Measurements from ENCODE around the gene SYNPO.
A peak's percentile ranks its signal among the peaks of the same experiment; 100 is the strongest.

Gene SYNPO

DNA sequence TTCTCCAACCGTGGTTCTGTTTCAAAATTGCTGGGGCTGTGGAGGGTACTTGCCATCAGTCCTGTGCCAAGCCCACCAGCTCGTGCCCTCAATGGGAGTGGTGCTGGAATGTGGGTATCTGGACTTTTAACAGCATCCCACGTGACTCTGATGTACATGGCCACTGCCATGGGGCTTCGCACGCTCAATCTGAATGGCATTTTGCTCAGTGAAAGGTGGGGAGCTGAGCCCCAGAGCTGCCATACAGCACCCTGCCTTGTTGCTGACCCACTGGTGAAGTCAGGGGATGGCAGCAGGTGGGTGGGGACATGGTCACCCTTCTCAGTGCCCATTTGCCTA is 16.6 kb upstream of the SYNPO start:
- TF ChIP-seq, protein P1, sequence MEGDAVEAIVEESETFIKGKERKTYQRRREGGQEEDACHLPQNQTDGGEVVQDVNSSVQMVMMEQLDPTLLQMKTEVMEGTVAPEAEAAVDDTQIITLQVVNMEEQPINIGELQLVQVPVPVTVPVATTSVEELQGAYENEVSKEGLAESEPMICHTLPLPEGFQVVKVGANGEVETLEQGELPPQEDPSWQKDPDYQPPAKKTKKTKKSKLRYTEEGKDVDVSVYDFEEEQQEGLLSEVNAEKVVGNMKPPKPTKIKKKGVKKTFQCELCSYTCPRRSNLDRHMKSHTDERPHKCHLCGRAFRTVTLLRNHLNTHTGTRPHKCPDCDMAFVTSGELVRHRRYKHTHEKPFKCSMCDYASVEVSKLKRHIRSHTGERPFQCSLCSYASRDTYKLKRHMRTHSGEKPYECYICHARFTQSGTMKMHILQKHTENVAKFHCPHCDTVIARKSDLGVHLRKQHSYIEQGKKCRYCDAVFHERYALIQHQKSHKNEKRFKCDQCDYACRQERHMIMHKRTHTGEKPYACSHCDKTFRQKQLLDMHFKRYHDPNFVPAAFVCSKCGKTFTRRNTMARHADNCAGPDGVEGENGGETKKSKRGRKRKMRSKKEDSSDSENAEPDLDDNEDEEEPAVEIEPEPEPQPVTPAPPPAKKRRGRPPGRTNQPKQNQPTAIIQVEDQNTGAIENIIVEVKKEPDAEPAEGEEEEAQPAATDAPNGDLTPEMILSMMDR (conservative IDR thresholded peaks at IDR 0.05; ENCODE audit: low read depth, low read length) = no peak
- no peak for DNase-seq (ENCODE audit: low read depth)
- no peak overlapping the region for H3K4me3 ChIP-seq (ENCODE audit: low read depth, low read length)

- DNase-seq (ENCODE audit: low read depth) = no peak
- H3K4me3 ChIP-seq (ENCODE audit: low read depth, low read length) = peak overlapping the region; percentile 64
Observed at GRCh38 chr5:150624334-150625163, 15.9 kb upstream of the SYNPO start.

GRCh38 chr5:150625164-150625535 is 15.3 kb upstream of the SYNPO start:
- no peak for DNase-seq (ENCODE audit: low read depth)
- H3K4me3 ChIP-seq (ENCODE audit: low read depth, low read length) = peak overlapping the region; percentile 64
- TF ChIP-seq, protein P1 (conservative IDR thresholded peaks at IDR 0.05; ENCODE audit: low read depth, low read length) = no peak

More at GRCh38 chr5:150624334-150625163, 15.9 kb upstream of the SYNPO start:
- TF ChIP-seq, protein P1 (conservative IDR thresholded peaks at IDR 0.05; ENCODE audit: low read depth, low read length) = no peak

GRCh38 chr5:150625831-150626746 is 14.4 kb upstream of the SYNPO start:
- peak overlapping the region; percentile 1 for H3K4me3 ChIP-seq (ENCODE audit: low read depth, low read length)
- TF ChIP-seq, protein P1 (conservative IDR thresholded peaks at IDR 0.05; ENCODE audit: low read depth, low read length) = no peak
- no peak for DNase-seq (ENCODE audit: low read depth)

DNA sequence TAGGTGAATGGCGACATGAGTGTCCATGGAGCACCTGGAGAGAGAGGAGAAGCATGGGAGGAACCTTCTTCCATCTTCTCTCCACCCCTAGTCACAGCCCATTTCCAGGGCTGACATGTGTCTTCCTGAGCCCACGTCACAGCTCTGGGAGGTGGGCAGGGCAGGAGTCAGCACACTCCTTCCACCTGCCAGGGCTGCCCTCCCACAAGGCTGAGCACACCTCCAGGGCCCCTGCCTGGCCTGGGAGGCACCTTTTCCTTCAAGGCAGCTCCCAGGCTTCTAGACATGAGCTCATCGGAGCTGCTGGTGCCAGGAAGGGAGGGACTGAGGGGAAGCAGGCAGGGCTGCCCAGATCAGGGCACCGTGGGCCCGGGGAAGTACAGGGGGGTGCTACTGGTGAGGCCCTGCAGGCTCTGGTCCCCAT is 13.6 kb upstream of the SYNPO start:
- TF ChIP-seq, protein P1 (conservative IDR thresholded peaks at IDR 0.05; ENCODE audit: low read depth, low read length) = no peak
- H3K4me3 ChIP-seq (ENCODE audit: low read depth, low read length) = no peak overlapping the region
- no peak for DNase-seq (ENCODE audit: low read depth)

DNA sequence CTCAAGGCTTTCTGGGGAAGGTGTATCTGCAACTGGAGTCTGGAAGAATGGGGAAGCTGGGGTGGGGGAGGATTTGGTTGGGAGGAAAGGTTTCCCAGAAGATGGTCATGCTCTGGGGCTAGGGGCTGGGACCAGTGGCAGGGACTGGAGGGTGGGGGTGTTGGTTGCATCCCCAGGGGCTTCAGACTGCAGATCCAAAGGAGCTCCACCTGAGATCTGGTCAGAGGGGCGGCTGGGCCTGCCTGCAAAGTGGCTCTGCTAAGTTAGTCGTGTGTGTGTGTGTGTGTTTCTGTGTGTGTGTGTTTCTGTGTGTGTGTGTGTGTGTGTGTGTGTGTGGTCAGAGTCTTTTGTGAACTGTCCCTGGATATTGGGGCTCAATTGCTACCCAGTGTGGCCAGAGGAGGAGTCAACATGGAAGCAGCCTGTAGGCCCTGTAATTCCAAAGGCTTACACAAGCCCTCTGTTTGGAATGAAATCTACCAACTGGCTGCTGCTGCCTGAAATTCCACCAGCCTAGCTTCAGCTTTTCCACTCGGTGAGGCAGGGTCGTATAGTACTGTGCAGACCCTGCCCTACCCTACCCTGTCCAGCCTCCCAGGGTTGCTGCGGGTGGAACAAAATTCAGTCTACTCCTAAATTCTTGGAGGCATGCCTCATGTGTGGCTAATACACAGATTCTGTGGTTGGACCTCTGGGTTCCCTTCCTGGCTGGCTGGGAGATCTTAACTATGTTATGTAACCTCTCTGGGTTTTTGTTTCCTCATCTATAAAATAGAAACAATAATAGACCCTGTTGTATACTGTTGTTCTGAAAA is 12.5 kb upstream of the SYNPO start:
- TF ChIP-seq, protein P1 (conservative IDR thresholded peaks at IDR 0.05; ENCODE audit: low read depth, low read length) = no peak
- DNase-seq (ENCODE audit: low read depth) = peak; percentile 78
- no peak overlapping the region for H3K4me3 ChIP-seq (ENCODE audit: low read depth, low read length)
